SIG-M5 treated with dmso at 0.1 percent for 504 hours (cell line): ENCODE measurements around the gene C3orf20.

Source experiments
- DNase-seq: peaks from one replicate; lab custom pipeline; 2025; ENCODE audit not compliant: unreplicated experiment; lab: John Stamatoyannopoulos, UW

Gene C3orf20

GRCh38 chr3:14810070-14810791 is 135.3 kb downstream of the C3orf20 start:
- DNase-seq = no peak

- DNase-seq = no peak
Measured at GRCh38 chr3:14810801-14811661, 136.1 kb downstream of the C3orf20 start.

- DNase-seq = no peak
Measured at GRCh38 chr3:14811684-14812083, 136.7 kb downstream of the C3orf20 start.

GRCh38 chr3:14812196-14812790 is 137.4 kb downstream of the C3orf20 start:
- DNase-seq = no peak

- DNase-seq = no peak
Measured at GRCh38 chr3:14814411-14814871, 139.5 kb downstream of the C3orf20 start.

GRCh38 chr3:14816359-14816758 is 141.4 kb downstream of the C3orf20 start:
- DNase-seq = no peak

GRCh38 chr3:14818804-14819500 is 144.0 kb downstream of the C3orf20 start, which contains the start of gene FGD5:
Gene FGD5, plus strand, starts transcription at chr3:14818962. Its CDS starts 110 bp downstream, at chr3:14819072.
- DNase-seq = no peak

- DNase-seq = no peak
Measured at GRCh38 chr3:14819671-14820070, 144.7 kb downstream of the C3orf20 start.

GRCh38 chr3:14820156-14820555 is 145.2 kb downstream of the C3orf20 start:
- no peak for DNase-seq

- DNase-seq = no peak
Measured at GRCh38 chr3:14821151-14821550, 146.2 kb downstream of the C3orf20 start.

- DNase-seq = no peak
Measured at GRCh38 chr3:14822134-14822533, 147.2 kb downstream of the C3orf20 start.
